Measurements from ENCODE around the gene APP.

Gene APP

DNA sequence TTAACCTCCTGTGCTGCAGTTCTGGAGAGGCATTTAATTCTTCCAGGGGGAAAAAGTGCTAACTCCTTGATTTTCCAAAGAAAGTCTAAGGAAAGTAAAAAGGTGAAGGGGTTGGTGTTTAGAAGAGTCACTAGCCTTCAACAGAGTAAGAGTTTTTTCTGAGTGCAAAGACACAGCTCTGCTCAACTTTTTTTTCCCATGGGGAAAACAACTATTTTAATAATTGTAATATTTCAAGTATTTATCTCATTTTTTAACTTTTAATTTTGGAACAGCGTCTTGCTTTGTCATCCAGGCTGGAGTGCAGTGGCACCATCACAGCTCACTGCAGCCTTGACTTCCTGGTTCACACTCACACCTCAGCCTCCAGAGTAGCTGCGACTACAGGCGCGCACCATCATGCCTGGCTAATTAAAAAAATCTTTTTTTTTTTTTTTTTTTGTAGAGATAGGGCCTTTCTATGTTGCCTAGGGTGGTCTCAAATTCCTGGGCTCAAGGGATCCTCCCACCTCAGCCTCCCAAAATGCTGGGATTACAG, 202.6 kb downstream of the APP start:
- DNase-seq = no peak

DNA sequence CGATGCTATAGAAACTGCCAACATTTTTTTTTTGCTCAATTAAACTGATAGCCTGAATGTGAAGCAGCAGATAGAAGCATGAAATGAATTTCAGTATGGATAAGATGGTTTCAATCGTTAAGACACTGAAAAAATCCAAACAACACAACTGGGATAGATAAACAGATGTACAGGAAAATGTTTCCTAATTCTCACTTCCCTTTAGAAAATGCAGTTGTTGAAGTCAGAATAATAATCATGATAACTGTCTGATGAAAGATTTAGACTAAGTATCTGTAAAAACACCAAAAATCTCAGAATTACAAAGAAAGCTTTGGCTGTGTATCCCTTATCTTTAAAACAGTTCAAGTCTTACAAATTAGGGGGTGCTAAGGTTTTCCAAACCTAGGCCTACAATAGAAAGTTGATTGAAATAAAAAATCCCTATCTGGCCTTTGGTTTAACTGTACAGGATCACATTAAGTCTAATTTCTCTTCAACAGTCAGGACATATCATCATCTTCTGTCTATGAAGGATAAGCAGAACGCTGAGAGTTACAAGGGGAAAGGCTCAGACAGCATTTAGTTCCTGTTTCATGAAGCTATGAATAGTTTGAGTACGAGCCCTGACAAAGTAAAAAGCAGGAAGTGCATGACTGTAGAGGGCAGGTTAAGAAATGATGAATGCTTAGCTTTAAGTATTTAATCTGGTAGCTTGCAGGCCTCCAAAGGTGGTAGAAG, 203.2 kb downstream of the APP start:
- no peak for DNase-seq

DNA sequence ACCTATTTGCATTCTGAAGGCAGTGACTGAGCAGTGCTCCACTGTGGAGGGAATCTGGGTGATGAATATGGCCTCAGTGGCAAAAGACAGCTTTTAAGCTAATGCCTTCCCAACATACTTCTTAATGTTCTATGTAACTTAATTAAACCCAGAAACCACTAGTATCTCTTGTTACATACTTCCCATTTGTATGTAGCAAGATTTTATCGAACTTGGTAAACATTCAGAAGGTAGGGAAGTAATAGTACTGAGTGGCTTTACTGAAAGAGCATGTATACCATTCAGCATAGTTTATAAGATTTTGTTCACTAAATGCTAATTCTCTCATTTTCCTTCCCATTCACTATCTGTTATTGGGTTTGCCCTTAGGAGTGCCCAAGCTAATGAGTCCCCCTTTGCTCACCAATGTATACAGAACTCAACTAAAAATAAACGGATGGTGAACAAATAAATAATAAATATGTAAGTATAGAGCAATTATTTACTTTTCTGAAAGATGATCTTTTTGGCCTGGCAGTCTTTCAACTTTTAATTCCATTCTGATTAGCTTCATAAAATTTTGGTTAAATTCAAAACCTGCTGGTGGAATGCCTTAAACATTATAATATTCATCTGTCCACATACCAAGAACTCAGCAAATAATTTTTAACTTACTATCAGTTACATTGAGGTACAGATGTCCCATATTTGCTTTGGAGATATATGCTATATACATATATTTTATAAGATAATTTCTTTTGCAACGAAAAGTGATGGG, 204.4 kb downstream of the APP start:
- no peak for DNase-seq

- no peak for DNase-seq
These were observed 205.6 kb downstream of the APP start for GRCh38 chr21:25964926-25965325.

- DNase-seq = no peak
These were observed 206.6 kb downstream of the APP start for GRCh38 chr21:25964015-25964414.

DNA sequence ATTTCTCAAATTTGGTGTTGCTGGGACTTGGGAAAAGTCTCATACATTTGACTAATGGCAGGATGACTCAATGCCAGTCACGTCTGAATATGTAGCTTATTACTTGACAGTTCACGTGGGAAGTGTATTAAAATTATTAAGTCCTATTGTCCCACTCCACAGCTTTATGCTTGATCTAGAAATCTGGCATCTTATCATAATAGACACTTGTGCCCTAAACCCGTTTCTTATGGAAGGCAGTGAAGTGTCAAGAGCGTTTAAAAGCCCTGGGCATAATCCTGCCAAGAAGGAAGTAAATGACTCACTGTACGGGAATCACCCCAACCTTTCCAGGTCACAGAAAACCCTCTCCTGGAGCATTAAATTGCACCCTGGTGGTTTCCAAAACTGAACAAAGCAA, 207.4 kb downstream of the APP start:
- DNase-seq = no peak

DNA sequence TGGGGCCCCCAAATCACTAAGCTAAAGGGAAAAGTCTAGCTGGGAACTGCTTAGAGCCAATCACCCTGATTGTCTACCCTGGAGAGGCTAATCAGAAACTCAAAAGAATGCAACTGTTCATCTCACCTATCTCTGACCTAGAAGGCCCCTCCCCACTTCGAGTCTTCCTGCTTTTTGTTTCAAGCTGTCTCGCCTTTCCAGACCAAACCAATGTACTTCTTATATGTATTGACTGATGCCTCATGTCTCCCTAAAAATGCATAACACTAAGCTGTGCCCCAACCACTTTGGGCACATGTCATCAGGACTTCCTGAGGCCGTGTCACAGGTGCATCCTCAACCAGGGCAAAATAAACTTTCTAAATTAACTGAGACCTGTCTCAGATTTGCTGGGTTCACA, 209.5 kb downstream of the APP start:
- DNase-seq = no peak

DNA sequence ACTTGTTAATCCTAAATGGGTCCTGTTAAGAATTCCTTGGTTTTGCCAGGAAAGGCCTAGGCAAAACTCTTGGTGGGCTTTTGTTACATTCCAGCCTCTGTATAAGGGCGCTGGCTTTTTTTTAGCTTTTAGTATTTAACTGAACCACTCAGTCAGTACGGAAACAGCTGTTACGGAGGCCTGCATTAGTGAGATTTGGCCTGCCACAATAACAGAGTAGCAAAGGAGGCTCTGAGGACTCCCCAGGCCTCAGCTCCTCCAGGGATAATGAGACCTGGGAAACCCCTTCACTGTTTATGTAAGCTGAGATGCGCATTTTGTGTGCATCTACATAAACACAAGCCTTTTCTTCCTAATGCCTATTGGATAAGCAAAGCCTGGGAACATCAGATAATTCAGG, 210.2 kb downstream of the APP start:
- DNase-seq = no peak

- DNase-seq = no peak
These were observed 210.8 kb downstream of the APP start for GRCh38 chr21:25959799-25960198.

DNA sequence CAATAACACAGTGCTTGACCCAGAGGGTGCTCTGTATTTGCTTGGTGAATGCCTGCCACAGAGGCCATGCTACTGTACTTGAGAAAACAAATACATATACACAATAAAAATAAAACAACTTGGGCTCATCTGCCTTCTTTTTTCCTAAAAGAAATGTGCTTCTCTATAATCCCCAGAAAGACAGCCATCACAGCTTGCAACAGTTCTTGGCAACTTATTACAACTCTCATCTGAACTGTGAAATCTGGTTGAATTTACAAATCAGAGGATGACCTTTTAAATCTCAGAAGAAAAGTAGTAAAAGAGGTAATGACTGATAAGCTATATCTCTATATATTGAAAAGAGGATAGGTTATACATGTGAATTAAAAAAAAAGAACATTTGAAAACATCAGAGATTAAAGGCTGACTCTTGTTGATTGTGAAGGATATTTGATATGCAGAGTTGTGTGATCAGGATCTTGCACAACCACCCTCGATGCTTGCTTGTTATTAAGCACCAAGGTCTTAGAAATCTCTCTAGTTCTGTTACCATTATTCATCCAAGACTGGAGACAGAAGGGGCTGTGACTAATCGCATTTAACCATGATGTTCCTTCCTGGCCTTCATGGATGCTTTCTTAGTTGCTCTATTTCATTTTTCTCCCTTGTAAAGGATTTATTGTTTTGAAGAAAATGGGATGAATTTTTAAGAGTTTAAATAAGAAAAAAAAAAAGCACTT, 213.4 kb downstream of the APP start:
- no peak for DNase-seq

- no peak for DNase-seq
These were observed 214.9 kb downstream of the APP start for GRCh38 chr21:25955646-25956045.

GRCh38 chr21:25953659-25954058, 216.9 kb downstream of the APP start:
- DNase-seq = no peak

DNA sequence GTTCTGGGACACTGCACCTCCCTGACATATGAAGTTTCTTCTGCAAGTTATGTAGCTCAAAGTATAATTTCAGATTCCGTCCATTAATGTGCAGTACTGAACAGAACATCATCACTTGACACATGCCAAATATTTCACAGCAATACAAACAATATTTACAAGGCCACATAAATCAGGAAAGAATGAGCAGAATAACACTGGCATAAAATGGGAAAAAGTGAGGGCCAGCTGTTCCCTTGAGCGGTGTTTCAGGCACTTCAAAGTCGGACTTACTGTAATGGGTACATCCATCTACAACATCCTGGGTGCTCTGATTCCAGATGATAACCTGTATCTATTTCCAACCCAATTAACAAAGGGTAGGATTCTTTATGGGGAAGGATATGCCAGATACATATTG, 217.4 kb downstream of the APP start:
- no peak for DNase-seq

GRCh38 chr21:25952306-25952705, 218.3 kb downstream of the APP start:
- DNase-seq = no peak

DNA sequence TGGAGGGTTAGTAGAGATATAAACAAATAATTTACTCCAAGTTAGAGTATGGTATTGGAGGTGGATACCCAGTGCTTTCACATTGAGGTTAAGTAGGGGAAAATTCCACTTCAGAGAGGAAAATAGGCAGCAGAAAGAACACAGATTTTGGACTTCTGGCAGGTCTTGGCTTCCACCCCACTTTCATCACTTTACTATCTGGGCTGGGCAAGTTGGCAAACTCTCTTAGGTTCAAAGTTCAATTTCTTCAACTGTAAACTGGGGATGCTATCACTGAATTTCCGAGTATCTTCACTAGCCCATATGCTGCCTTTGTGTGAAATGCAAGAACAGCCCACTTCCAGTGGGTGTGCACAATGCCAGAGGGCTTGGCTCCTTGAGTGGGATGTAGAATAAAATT, 220.9 kb downstream of the APP start:
- DNase-seq = no peak

DNA sequence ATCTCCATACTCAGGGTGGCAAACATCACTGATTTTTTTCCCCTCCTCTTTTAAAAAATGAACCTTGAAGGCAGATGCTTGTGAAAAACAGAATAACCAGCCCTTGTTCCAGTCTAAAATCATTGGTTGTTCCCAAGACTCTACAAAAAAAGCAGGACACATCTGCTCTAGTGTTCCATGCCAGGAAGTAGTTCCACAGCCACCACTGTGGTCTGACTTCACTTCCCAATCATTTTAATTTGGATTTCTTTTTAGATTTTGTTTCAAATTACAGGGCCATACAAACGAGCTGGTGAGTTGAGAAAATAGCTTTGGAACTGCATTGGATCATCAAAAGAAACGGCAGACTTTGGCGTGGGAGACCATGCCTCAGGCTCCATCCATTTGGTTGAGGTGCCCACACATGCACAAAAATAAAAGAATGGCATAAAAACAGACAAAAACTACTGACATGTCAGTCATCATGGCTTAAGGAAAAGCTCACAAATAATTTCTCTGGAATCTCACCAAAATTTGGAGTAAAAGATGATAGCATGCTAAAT, 225.8 kb downstream of the APP start:
- DNase-seq = no peak

GRCh38 chr21:25944082-25944481, 226.5 kb downstream of the APP start:
- DNase-seq = no peak

DNA sequence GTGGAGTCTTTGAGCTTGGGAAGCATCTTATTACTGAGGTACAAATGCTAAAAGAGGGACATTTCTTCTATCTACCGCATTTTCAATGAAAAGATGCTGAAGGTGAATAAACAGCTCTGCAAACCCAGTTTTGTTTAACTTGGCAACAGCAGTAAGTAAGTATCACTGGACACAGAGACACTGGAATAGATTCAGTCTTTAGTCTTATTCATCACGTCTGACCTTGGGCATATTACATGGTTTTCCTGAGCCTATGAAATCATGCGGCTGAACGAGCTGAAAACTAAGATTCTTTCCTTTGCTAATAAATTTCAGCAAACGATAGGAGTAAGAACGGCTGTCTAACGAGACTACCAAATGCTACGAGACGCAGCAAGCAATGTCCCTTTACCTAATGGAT, 228.4 kb downstream of the APP start:
- DNase-seq = no peak

DNA sequence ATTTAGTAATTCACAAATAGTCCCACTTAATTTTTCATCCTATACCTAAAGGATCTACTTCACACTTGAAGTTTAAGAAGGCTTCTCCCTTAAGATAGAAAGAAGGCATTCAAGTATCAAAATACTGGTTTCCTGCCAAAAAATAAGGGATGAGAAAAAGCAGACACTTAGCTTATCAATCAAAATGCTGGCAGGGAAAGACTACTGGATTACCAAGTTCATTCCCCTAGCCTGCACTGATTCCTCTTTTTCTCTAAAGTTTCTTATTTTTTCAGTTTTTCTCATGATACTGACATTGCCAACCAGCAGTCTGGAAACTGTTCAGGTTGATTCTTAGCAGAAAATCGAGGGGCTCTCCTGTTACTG, 231.2 kb downstream of the APP start:
- DNase-seq = no peak

DNA sequence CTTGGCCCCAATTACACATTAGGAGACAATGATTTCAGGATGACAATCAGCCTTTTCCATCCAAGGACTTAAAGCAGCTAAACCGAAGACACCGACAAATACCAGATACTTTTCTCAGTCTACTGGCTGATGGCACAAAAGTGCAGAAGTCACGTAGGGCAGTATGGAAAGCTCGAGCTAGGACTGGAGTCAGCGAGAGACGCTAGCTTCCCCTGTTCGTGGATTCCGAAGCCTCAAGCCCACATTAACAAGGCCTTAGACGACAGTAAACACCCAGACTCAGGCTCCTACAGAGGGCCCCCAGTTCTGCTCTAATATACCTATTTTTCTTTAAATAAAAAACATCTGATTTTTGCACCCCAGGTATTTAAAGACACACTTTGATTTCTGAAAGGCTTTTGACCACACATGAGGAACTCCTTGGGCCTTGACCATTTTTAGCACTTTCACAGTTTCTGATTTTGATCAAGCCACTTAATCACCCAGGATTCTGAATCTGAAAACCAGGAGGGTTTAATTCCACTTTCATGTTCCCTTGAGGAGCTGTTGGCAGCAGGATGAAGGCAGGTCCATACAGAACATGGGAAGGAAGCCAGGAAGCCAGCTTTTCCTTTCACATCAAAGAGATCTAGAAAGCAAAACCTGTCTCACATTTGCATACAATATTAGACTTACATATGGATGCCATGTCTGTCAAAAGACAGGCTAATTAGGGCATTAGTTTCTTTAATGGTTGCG, 231.7 kb downstream of the APP start:
- DNase-seq = no peak

GRCh38 chr21:25936776-25937175, 233.8 kb downstream of the APP start:
- no peak for DNase-seq

GRCh38 chr21:25934771-25935224, 235.8 kb downstream of the APP start:
- DNase-seq = no peak

DNA sequence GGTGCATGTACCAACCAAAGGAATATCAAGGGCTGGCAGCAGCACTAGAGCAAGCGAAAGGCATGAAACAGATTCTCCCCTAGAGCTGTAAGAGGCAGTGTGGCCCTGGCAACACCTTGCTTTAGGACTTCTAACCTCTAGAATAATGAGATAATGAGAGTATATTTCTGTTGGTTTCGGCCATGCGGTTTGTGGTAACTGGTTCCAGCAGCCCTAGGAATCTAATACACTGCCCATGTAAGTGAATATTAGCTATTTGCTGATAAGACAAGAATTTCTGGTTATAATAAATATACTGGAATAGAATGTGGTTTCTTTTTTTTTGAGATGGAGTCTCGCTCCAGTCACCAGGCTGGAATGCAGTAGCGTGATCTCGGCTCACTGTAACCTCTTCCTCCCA, 236.4 kb downstream of the APP start:
- no peak for DNase-seq
